ENCODE measurements around the gene ETFA. TPM values are rescaled to one million over a fixed set of nuclear protein-coding genes. Genes with fewer than 3 reads are reported as not detected.

ETFA gene
- total and polyA plus RNA-seq, 2 of the 8 experiments (the other 6 are each of a cell fraction or from before 2014, with no cell fraction given): 60.9 to 90.0 TPM

DNA sequence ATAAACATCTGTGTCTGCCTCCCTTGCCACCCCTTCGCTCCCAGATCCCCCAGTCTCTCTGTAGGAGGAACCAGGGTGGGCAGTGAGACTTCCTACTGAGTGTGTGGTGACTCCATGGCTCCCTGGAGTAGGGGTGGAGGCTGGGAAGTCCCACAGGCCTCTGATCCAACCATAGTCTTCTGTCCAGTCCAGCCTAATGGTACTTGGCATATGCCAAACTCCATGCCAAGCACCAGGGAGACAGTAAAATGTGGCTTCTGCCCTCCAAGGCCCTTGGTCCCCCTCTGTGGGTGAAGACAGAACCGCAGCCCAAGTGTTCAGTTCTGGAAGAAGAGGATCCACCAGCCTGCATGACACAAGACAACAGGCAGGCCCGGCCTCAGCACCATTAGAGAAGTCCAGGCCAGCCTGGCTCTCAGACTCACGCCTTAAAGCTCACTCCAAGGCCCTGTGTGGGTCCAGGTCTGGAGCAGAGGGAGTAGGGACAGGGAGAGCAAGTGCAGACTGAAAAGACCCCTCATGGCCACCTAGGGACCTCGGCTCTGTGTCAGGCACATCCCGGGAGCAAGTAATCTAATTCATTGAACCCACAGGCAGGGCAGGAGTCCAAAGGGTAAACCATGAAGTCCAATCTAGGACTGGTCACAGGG, 112.7 kb downstream of the ETFA start:
- no peak overlapping the region for H2BK15ac ChIP-seq (ENCODE audit: low read length)
- DNase-seq (ENCODE audit: low read depth in 1 of 2, low spot score in 2 of 2) (no peak), FAIRE-seq (no peak)
- no peak overlapping the region for H2AFZ ChIP-seq (ENCODE audit: low read length)
- 95% methylated on average over 6 of the region's 6 CpGs; no CpG with 5 or more reads in 1 of the 2 experiments for WGBS, 2 experiments (ENCODE audit: extremely low coverage in 1 of 2, insufficient coverage in 1 of 2, insufficient read length in 1 of 2, insufficient replicate concordance in 2 of 2, low coverage in 1 of 2, low lambda C conversion rate in 2 of 2, missing lambda C conversion rate in 1 of 2)
- H4K91ac ChIP-seq (replicated peaks; ENCODE audit: insufficient read length, low read length): no peak overlapping the region
- H3K23me2 ChIP-seq (ENCODE audit: low read depth, low read length): no peaks in the 10 kb centered on the region
- H4K20me1 ChIP-seq (replicated peaks in 1 of 2; ENCODE audit: control insufficient read depth in 1 of 2, insufficient read depth in 2 of 2, low read length in 2 of 2): no peaks in the 10 kb centered on the region
- H2AK5ac ChIP-seq (ENCODE audit: low read depth, low read length): no peak overlapping the region
- H3K56ac ChIP-seq (replicated peaks; ENCODE audit: insufficient read length, low read depth, low read length): no peak overlapping the region
- no peaks in the 10 kb centered on the region for H3K36me3 ChIP-seq (ENCODE audit: control insufficient read depth in 2 of 4, insufficient read depth in 4 of 4, low read length in 3 of 4)
- H3K79me1 ChIP-seq (ENCODE audit: low read depth, low read length): no peaks in the 10 kb centered on the region
- H3K9me3 ChIP-seq (ENCODE audit: insufficient read depth in 2 of 2, low read depth in 1 of 2, low read length in 1 of 2): no peaks in the 10 kb centered on the region
- no peak overlapping the region for H2BK5ac ChIP-seq (ENCODE audit: low read depth, low read length)
- H3K4ac ChIP-seq (replicated peaks; ENCODE audit: insufficient read length, low read depth, low read length): no peak overlapping the region
- CTCF ChIA-PET (ENCODE audit: partially characterized antibody): interaction anchor here (1.2 to 3.3 kb wide), 5 partner anchors 9 to 136 kb away, joined by 3 to 10 read pairs (median 6); no protein-coding TSS in a partner anchor
- H2BK120ac ChIP-seq (replicated peaks; ENCODE audit: low read depth, low read length): no peak overlapping the region
- no peak overlapping the region for H4K5ac ChIP-seq (ENCODE audit: insufficient read length, low read depth, low read length)
- H3K18ac ChIP-seq (ENCODE audit: extremely low read depth, low read length): no peak overlapping the region
- H3K9ac ChIP-seq (replicated peaks in 1 of 4; ENCODE audit: extremely low read depth in 1 of 4, low read depth in 3 of 4, low read length in 3 of 4): no peak overlapping the region
- no peak overlapping the region for H3K4me3 ChIP-seq (ENCODE audit: extremely low read depth in 1 of 4, insufficient read depth in 2 of 4, low read depth in 3 of 4, low read length in 4 of 4)
- peaks cover 0 to 20% (median 6%) of the 10 kb centered on the region in 4 experiments; a peak in 4 of 7 replicates for H3K4me1 ChIP-seq (replicated peaks in 1 of 4; ENCODE audit: control insufficient read depth in 3 of 4, insufficient read depth in 4 of 4, low read length in 3 of 4)
- no peak overlapping the region for H3K23ac ChIP-seq (ENCODE audit: insufficient read length)
- no peak overlapping the region; the same call in 1 of the 2 replicates for H4K8ac ChIP-seq (ENCODE audit: extremely low read depth, insufficient read depth, low read length)
- no peak overlapping the region for H3K14ac ChIP-seq (ENCODE audit: insufficient read length)
- H3K79me2 ChIP-seq (ENCODE audit: control insufficient read depth in 1 of 2, insufficient read depth in 2 of 2, low read length in 2 of 2): no peaks in the 10 kb centered on the region
- H3K27ac ChIP-seq (ENCODE audit: low read depth, low read length): no peak overlapping the region
- no peak overlapping the region for H3K4me2 ChIP-seq (ENCODE audit: insufficient read depth in 1 of 2, low read depth in 2 of 2, low read length in 2 of 2)
- no peaks in the 10 kb centered on the region; a peak in 1 of 7 replicates for H3K27me3 ChIP-seq (replicated peaks in 1 of 4; ENCODE audit: control insufficient read depth in 3 of 4, extremely low read depth in 1 of 4, insufficient read depth in 3 of 4, low read length in 3 of 4)
- no peak overlapping the region for H2BK12ac ChIP-seq (ENCODE audit: low read depth, low read length)
- POLR2A ChIA-PET (ENCODE audit: partially characterized antibody): no interaction called here
- no peak overlapping the region for H2BK20ac ChIP-seq (ENCODE audit: low read length)
- TF ChIP-seq EZH2 (IDR thresholded peaks at IDR 0.05; ENCODE audit: low read depth, low read length, severe bottlenecking) (no peak), SIN3A (conservative IDR thresholded peaks at IDR 0.05 in 1 of 2, IDR thresholded peaks at IDR 0.05 in 1 of 2; ENCODE audit: low read depth in 1 of 2, low read length in 2 of 2) (no peak), JUND (IDR thresholded peaks at IDR 0.05; ENCODE audit: low read length) (no peak), TAF1 (IDR thresholded peaks at IDR 0.05; ENCODE audit: low read depth, low read length) (no peak), HDAC6 (IDR thresholded peaks at IDR 0.05; ENCODE audit: low read depth, low read length) (no peak), BRCA1 (IDR thresholded peaks at IDR 0.05; ENCODE audit: low read depth, low read length) (no peak), ZNF274 (IDR thresholded peaks at IDR 0.05; ENCODE audit: borderline replicate concordance, extremely low read depth, low read length) (no peak), RFX5 (IDR thresholded peaks at IDR 0.05; ENCODE audit: borderline replicate concordance, low read depth, low read length) (no peak), YY1 (IDR thresholded peaks at IDR 0.05; ENCODE audit: low read depth, low read length) (no peak), CHD2 (IDR thresholded peaks at IDR 0.05; ENCODE audit: low read length) (no peak), GTF2F1 (IDR thresholded peaks at IDR 0.05; ENCODE audit: borderline replicate concordance, low read depth, low read length) (no peak), CEBPB (IDR thresholded peaks at IDR 0.05; ENCODE audit: low read depth, low read length) (no peak), SIX5 (IDR thresholded peaks at IDR 0.05; ENCODE audit: low read depth, low read length) (no peak)
- TF ChIP-seq, protein P1, sequence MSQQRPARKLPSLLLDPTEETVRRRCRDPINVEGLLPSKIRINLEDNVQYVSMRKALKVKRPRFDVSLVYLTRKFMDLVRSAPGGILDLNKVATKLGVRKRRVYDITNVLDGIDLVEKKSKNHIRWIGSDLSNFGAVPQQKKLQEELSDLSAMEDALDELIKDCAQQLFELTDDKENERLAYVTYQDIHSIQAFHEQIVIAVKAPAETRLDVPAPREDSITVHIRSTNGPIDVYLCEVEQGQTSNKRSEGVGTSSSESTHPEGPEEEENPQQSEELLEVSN (IDR thresholded peaks at IDR 0.05): no peak

All from H1 (cell line).